ENCODE results near the gene CAPN11. TPM values are rescaled to one million over a fixed set of nuclear protein-coding genes. Genes with fewer than 3 reads are reported as not detected.
A peak's percentile ranks its signal among the peaks of the same experiment; 100 is the strongest.

Gene CAPN11
- total RNA-seq, 1 donor from 2014 or later: not detected

DNA sequence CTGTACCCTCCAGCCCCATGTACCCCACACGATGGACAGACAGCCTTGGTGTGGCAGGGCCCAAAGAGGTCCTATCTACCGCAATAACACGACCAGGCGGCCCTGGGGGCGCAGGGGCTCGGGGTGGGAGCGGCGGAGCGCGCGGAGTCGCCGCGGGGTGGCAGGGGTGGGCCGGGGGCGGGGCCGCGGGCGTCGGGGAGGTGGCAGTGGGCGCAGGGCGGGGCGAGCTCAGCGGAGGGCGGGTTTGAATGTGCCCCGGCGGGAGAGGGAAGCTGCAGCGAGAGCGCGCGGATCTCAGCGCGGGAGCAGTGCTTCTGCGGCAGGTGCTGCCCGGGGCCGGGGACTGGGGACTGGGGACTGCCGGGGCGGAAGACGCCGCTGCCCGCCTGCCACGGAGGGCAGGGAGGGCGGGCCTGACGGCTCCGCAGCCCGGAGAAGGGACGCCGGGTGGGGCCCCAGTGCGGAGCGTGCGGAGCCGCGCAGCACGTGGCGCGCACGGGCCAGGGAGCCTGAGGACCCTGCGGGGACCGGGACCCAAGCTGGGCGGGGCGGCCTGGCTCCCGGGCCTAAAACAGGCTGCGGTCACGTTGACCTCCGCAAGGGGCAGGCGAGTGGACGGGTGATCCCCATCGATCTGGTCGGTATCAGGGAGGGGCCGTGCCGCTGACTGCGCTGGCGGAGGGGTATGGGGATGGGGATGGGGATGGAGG, 64.9 kb downstream of the CAPN11 start, which contains the start of gene SLC29A1:
Gene SLC29A1, plus strand, starts transcription at position 277 of the 710 bp plus-strand sequence. CDS start 3,719 bp downstream, outside the sequence.
- TF ChIP-seq, protein P1, sequence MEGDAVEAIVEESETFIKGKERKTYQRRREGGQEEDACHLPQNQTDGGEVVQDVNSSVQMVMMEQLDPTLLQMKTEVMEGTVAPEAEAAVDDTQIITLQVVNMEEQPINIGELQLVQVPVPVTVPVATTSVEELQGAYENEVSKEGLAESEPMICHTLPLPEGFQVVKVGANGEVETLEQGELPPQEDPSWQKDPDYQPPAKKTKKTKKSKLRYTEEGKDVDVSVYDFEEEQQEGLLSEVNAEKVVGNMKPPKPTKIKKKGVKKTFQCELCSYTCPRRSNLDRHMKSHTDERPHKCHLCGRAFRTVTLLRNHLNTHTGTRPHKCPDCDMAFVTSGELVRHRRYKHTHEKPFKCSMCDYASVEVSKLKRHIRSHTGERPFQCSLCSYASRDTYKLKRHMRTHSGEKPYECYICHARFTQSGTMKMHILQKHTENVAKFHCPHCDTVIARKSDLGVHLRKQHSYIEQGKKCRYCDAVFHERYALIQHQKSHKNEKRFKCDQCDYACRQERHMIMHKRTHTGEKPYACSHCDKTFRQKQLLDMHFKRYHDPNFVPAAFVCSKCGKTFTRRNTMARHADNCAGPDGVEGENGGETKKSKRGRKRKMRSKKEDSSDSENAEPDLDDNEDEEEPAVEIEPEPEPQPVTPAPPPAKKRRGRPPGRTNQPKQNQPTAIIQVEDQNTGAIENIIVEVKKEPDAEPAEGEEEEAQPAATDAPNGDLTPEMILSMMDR (conservative IDR thresholded peaks at IDR 0.05; ENCODE audit: low read depth, low read length): no peak
- no peak for DNase-seq (ENCODE audit: low read depth)
- H3K4me3 ChIP-seq (ENCODE audit: low read depth, low read length): peak within 1 kb of the TSS; percentile 66

GRCh38 chr6:44224029-44224964, 65.7 kb downstream of the CAPN11 start:
- DNase-seq (ENCODE audit: low read depth): no peak
- TF ChIP-seq, protein P1 (conservative IDR thresholded peaks at IDR 0.05; ENCODE audit: low read depth, low read length): no peak
- H3K4me3 ChIP-seq (ENCODE audit: low read depth, low read length): peak overlapping the region; percentile 66

DNA sequence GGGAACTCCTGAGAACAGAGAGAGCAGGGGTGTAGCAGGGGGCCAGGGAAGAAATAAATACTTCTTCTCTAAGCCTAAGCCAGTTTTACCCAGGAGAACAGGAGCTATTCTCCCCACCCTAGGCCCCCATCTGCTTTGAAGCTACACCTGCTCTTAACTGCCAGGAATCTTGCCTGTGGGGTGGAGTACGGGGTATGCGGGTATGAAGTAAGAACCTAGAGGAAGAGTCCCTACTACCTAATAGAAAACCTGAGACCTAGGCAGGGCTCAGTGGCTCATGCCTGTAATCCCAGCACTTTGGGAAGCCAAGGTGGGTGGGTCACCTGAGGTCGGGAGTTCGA, 66.3 kb downstream of the CAPN11 start:
- no peak for DNase-seq (ENCODE audit: low read depth)
- TF ChIP-seq, protein P1 (conservative IDR thresholded peaks at IDR 0.05; ENCODE audit: low read depth, low read length): no peak
- no peak overlapping the region for H3K4me3 ChIP-seq (ENCODE audit: low read depth, low read length)

GRCh38 chr6:44225579-44226325, 67.1 kb downstream of the CAPN11 start:
- no peak overlapping the region for H3K4me3 ChIP-seq (ENCODE audit: low read depth, low read length)
- TF ChIP-seq, protein P1 (conservative IDR thresholded peaks at IDR 0.05; ENCODE audit: low read depth, low read length): no peak
- no peak for DNase-seq (ENCODE audit: low read depth)

DNA sequence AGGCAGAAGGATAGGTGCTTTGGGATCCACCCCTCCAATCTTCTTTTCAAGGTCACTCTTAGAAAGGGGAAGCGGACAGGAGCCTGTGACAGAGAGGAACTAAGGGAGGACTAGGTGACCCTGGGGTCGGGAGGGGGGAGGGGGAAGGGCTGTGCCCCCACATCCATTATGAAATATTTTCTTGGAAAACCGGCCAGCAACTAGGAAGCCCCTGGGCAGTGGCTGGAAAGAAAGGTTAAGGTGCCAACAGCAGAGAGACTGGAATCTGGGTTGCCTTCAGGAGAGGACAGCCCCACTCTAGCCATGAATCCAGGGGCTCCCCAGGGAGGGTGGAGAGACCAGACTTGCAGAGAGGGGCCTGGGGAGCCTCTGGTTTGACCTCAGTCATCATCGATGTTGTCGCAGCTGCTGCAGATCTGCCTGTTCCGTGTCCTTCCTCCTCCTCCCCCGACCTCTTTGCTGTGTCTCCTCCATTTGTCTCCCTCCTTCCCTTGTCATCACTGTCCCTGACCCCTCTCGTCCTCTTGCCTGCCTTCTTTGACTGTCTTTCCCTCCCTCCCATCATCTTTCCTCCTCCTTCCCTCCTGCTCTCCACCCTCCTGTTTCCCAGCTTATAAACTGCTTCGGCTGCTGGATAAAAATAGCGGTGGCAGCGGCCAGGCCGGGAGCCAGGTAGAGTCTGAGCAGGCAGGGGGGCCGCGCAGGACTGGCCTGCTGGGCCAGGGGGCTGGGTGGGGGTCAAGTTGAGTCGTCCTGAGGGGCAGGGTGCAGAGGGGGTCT, 67.9 kb downstream of the CAPN11 start:
- H3K4me3 ChIP-seq (ENCODE audit: low read depth, low read length): no peak overlapping the region
- TF ChIP-seq, protein P1 (conservative IDR thresholded peaks at IDR 0.05; ENCODE audit: low read depth, low read length): no peak
- no peak for DNase-seq (ENCODE audit: low read depth)

DNA sequence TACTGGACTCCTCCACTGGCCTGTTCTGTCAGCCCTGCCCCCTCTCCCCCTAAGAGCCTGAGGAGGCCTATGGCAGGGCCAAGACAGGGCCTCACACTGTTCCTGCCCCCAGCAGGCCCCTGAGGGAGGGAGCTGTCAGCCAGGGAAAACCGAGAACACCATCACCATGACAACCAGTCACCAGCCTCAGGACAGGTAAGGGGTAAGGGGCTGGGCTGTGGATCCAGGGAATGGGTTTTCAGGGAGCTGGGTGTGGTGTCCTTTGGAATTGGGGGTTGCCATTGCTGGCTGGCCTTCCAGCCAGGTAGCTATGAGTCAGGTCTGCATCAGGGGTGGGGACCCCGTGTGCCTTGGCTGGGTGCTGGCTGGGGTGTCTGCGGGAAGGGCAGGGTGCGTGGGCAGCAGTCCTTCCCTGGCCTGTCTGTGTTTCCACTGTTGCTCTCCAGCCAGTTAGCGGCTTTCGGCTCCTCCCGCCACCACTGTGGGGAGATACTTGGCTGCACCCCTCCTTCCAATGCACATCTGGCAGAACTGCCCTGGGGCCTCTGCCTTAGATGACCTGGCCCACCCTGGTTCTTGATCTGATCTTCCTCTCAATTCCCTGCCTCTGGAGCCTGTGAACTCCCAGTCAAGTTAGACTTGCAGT, 68.7 kb downstream of the CAPN11 start:
- H3K4me3 ChIP-seq (ENCODE audit: low read depth, low read length): no peak overlapping the region
- TF ChIP-seq, protein P1 (conservative IDR thresholded peaks at IDR 0.05; ENCODE audit: low read depth, low read length): no peak
- DNase-seq (ENCODE audit: low read depth): no peak

Measured in epithelial cell of proximal tubule (primary cell).